PC-3 (cell line): ENCODE measurements around the gene ROPN1L.

ENCODE experiments used
- EZH2 ChIP-seq: fragments of 300-600 bp; sonication (generic); IDR thresholded peaks from one replicate; pipeline ENCODE4 v1.6.1; 2017; ENCODE audit warnings: antibody characterized with exemption, mild to moderate bottlenecking, low read length; ENCODE audit not compliant: unreplicated experiment
- TF ChIP-seq, protein P1 (sequence below): fragments of 300-600 bp; sonication (generic); conservative IDR thresholded peaks from 2 replicates; pipeline ENCODE4 v1.5.1; 2017; ENCODE audit warnings: antibody characterized with exemption, low read depth, mild to moderate bottlenecking, low read length

DNA sequence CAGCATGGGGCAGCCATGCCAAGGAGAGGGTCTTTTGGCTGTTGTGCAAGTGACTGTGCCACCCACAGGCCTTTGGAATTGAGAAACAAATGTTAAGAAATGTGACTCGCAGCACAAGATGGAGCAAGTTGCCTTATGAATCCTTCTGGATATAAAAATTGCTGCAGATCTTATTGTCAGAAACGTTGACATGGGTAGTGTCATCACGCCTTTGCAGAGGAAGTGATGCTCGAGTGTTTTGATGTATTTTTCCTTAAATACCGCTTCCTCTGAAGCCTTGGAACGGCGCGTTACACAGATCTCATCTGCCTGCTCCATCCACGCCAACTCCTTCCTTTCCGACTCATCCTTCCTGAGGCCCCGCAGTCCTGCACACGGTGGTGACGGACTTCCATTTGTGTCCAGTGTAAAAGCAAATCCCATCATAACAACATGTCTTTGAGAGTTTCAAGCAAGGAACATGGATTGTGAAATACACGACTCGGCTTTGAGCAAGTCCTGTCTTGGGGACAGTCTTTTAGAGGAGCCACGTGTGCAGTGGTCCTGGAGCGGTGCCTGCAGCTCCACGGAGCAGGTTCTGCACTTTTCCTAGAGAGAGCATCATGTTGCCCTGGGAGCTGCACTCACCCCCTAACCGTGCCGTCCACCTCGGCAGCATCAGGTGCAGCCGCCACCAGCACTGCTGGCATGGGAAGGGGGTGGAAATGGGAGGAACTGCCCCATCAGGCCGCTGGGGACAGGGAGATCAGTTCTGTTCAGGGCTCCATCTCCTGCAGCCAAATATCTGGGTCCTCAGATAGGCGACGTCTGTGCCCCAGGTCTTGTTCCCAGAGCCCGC, 15.1 kb downstream of the ROPN1L start:
- no peak for TF ChIP-seq EZH2
- TF ChIP-seq, protein P1, sequence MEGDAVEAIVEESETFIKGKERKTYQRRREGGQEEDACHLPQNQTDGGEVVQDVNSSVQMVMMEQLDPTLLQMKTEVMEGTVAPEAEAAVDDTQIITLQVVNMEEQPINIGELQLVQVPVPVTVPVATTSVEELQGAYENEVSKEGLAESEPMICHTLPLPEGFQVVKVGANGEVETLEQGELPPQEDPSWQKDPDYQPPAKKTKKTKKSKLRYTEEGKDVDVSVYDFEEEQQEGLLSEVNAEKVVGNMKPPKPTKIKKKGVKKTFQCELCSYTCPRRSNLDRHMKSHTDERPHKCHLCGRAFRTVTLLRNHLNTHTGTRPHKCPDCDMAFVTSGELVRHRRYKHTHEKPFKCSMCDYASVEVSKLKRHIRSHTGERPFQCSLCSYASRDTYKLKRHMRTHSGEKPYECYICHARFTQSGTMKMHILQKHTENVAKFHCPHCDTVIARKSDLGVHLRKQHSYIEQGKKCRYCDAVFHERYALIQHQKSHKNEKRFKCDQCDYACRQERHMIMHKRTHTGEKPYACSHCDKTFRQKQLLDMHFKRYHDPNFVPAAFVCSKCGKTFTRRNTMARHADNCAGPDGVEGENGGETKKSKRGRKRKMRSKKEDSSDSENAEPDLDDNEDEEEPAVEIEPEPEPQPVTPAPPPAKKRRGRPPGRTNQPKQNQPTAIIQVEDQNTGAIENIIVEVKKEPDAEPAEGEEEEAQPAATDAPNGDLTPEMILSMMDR = no peak
